Measurements from ENCODE around the gene LSR.

GRCh38 chr19:35264268-35265125, 15.7 kb downstream of the LSR start:
- TF ChIP-seq CTCF (IDR thresholded peaks at IDR 0.05), result no peak
- no peak for TF ChIP-seq POLR2A (IDR thresholded peaks at IDR 0.05)
